ENCODE measurements around the gene SORCS1.
"Not testable (repeated sequence)": the region's sequence is repeated elsewhere in the genome, so short reads cannot be mapped to it uniquely, and the experiment has no call there.

Gene SORCS1

GRCh38 chr10:107028236-107028635 lies 136.3 kb downstream of the SORCS1 start:
- no peak for DNase-seq (ENCODE audit: low spot score)
- no peak for TF ChIP-seq CTCF (IDR thresholded peaks at IDR 0.05; ENCODE audit: extremely low read depth, missing control alignments)

- DNase-seq (ENCODE audit: low spot score) = no peak
- TF ChIP-seq CTCF (IDR thresholded peaks at IDR 0.05; ENCODE audit: extremely low read depth, missing control alignments) = no peak
Observed at GRCh38 chr10:107025676-107026075, 138.8 kb downstream of the SORCS1 start.

GRCh38 chr10:107024033-107024432 lies 140.5 kb downstream of the SORCS1 start:
- DNase-seq (ENCODE audit: low spot score) = not testable (repeated sequence)

GRCh38 chr10:107022600-107023354 lies 141.7 kb downstream of the SORCS1 start:
- DNase-seq (ENCODE audit: low spot score) = no peak
- TF ChIP-seq CTCF (IDR thresholded peaks at IDR 0.05; ENCODE audit: extremely low read depth, missing control alignments) = no peak

- TF ChIP-seq CTCF (IDR thresholded peaks at IDR 0.05; ENCODE audit: extremely low read depth, missing control alignments) = no peak
- no peak for DNase-seq (ENCODE audit: low spot score)
Observed at GRCh38 chr10:107019154-107019553, 145.4 kb downstream of the SORCS1 start.

GRCh38 chr10:107013258-107014006 lies 151.1 kb downstream of the SORCS1 start:
- no peak for TF ChIP-seq CTCF (IDR thresholded peaks at IDR 0.05; ENCODE audit: extremely low read depth, missing control alignments)
- DNase-seq (ENCODE audit: low spot score) = no peak

GRCh38 chr10:107011992-107012391 lies 152.5 kb downstream of the SORCS1 start:
- DNase-seq (ENCODE audit: low spot score) = no peak
- TF ChIP-seq CTCF (IDR thresholded peaks at IDR 0.05; ENCODE audit: extremely low read depth, missing control alignments) = no peak
